ENCODE data around the gene SGPP2.
"Not testable (repeated sequence)": the region's sequence is repeated elsewhere in the genome, so short reads cannot be mapped to it uniquely, and the experiment has no call there.

SGPP2 gene

GRCh38 chr2:222427646-222428301, 3.4 kb downstream of the SGPP2 start:
- DNase-seq = no peak

GRCh38 chr2:222430071-222430470, 5.7 kb downstream of the SGPP2 start:
- no peak for DNase-seq

DNA sequence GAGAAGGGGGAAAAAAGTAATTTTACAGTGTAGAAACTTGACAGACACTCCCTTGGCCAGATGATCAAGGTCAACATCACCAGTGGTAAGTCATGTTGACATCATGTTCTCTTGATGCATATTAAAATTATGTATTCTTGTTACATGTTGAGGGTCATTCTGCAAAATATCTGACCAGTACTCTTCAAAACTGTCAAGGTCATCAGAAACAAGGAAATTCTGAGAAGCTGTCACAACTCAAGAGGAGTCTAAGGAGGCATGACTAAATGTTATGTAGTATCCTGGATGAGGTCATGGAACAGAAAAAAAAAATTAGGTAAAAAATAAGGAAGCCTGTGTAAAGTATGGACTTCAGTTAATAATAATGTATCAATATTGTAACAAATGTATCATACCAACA, 6.3 kb downstream of the SGPP2 start:
- DNase-seq = no peak

- DNase-seq = no peak
Measured at GRCh38 chr2:222431869-222432268, 7.5 kb downstream of the SGPP2 start.

DNA sequence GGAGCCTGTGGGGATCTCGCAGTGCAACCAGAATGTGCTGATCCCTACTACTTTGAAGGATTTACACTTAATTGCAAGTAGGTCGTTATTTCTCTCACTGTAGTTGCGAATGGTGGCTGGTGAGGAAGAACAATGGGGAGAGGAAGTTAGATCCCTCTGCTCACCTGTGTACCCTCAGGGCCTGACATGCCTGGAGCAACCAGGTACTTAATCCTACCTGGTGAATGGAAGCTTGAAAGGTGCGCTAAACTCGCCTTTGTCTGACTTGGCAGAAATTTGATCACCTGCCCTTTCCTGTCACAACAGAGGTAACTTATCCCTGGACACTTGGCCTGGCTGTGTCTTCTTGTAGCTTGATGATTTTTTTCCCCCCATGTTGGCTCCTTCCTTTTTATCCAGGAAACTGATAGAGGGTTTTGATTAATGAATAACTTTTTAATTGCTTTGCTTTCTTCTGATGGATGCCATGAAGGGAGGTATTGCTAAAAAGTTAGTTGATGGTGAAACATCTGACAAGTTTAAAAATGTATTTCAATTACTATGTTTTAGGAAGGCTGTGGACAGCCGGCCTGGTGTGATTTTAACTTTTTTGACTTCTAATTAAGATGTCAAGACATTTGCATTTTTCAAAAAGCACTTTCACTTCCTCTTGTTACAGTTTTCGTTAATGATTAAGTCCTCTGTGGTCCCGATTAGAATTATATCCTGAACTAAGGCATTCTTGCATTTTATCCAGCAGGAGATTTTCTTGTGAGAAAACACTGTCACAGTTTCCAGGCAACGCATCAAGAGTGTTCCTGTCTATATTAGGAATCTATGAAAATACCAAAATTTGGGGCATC, 9.2 kb downstream of the SGPP2 start:
- DNase-seq = no peak

GRCh38 chr2:222434204-222434603, 9.9 kb downstream of the SGPP2 start:
- DNase-seq = no peak

GRCh38 chr2:222435400-222436039, 11.2 kb downstream of the SGPP2 start:
- not testable (repeated sequence) for DNase-seq

DNA sequence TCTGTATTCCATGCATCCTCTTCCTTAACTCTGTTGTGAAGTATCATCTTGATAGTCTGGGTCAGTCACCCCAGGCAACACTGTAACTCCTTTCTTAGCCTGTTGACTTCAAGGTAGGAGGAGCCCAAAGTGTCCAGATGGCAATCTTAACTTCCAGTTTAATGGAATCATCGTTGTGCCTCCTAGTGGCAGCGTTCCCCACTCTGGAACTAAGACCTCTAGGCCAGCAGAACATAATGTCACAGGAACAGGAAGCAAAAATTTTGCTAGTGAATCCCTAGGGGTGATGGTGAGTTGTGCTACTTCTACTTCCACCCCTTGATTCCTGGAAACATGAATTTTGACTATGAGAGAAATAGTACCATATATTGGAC, 11.7 kb downstream of the SGPP2 start:
- DNase-seq = no peak

GRCh38 chr2:222439692-222440091, 15.3 kb downstream of the SGPP2 start:
- no peak for DNase-seq

DNA sequence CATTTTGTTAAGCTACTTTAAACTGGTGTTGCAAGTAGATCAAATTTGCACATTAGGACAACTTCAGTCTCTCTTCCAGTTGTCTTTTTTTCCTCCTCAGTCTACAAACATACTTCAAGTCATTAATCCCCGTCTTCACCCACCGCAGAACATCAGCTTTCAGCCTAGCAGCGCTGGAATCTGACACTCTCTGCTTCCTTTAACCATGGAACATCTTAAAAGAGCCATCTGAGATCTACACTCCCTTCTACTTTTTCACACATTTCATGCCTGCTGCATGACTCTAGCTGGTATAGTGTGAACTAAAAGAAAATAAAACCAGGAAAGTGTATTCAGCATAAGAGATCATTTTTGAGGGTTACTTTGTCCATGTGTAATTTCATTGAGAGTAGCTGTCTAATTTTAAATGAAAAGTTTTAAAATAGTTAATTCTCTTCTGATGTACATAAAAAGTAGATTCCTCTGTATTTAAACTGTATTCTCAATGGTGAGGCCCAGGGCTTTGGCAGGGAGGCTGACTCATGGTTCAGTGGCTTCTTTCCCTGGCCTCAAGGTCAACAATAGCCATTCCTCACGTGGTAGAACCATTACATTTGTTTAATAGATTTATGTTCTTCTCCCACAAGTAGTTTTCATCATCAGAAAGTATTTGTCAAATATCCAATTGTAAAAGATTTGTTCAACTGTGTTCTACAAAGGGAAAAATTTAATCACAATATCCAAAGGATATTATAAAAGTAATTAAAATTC, 16.5 kb downstream of the SGPP2 start:
- DNase-seq = no peak

GRCh38 chr2:222442665-222443064, 18.3 kb downstream of the SGPP2 start:
- no peak for DNase-seq

DNA sequence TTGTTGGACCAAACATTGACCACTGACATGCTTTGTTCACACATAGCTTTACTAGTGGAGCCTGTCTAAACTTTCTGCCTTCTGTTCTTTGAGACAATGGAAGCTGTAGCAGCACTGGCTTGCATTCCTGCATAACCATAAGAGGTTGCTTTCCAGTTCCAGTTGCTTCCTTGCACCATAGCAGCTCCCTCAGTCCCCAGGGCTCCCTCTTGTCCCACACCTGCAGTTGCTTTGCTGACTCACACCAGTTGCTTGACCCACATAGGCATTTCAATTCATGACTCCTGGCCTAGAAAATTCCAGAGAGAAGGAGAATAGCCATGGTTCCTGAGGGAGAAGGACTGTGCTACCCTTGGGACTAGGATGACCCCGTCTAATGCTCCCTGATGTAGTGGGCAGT, 20.9 kb downstream of the SGPP2 start:
- no peak for DNase-seq

GRCh38 chr2:222447131-222447530, 22.8 kb downstream of the SGPP2 start:
- no peak for DNase-seq

DNA sequence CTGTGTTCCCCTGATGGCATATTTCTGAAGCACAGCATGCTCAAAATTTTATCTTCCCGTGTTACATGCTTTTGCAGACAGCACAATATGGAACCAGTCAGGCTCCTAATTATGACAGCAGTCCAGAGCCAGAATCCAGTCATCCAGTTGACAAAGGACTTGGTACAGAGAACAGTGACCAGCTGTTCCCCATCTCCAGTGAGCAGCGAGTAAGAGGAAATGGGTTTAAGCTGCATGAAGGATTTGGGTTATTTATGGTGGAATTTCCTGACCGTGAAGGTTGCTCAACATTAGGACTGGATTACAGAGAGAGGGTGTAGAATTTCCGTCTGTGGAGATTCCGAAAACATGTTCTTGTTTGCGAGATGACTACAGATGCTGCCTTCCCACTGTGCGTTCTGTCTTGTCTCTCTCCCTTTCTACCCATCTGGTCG, 24.4 kb downstream of the SGPP2 start:
- peak; percentile 61 for DNase-seq

DNA sequence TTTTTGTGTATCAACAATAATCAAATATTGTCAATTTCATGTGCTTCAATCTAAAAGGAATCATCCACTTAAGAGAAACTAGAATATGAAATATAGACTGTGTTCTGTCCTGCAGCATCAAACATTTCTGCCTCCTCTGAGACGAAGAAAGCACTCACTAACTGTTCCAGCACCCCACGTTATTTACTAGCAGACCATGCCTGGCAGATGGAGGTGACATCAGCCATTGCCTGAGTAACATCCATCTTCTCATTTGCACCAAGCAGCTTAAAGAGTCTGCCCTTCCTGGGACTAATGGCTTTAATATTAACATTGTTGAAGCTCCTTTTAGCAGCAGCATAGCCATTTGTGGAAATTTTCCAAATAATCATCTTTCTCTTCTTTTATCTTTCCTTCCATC, 25.7 kb downstream of the SGPP2 start:
- DNase-seq = no peak

DNA sequence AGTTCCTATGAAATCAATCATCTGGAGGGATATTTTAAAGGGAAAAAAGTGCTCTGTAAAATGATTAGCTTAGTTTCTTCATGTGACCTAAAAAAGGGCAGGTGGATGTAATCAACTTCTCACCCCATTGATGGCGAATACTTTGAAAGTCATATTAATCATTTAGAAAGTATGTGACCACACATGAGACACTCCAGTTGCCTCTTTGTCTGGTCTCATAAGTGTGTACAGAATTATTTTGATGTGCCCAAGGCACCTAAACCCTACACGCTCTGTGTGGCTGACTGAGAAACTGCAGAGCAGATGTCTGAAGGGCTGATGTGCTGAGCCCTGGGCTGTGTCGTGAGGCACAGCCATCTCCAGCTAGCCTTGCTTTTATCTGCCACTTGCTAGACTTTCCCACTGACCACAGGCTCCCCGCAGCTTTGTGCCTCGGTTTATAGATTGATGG, 26.9 kb downstream of the SGPP2 start:
- DNase-seq = no peak

DNA sequence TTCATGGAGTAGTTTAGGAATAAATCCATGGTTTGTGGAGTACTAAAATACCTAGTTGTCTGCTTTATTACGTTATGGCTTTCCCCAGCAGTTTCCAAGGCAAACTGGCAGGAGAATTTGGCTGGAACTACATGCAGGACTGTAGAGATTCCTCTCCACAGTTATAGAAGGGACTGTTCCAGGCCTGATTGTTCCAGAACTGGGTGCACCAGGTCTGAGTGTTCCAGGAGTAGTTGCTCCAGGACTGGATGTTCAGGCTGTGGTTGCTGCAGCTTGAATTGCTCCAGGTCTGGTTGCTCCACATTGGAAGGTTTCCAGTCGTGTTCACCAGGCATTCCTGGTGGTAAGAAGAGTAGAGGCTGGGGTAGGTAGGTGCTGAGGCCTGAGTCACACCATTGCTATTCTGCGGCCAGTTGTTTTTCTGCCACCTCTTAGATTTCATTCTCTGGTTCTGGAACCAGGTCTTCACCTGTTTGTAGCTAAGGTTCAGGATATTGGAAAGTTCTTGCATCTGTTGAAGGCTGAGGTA, 28.1 kb downstream of the SGPP2 start:
- DNase-seq = no peak

GRCh38 chr2:222456479-222457077, 32.2 kb downstream of the SGPP2 start:
- DNase-seq = no peak

- DNase-seq = no peak
Measured at GRCh38 chr2:222459983-222460382, 35.6 kb downstream of the SGPP2 start.

DNA sequence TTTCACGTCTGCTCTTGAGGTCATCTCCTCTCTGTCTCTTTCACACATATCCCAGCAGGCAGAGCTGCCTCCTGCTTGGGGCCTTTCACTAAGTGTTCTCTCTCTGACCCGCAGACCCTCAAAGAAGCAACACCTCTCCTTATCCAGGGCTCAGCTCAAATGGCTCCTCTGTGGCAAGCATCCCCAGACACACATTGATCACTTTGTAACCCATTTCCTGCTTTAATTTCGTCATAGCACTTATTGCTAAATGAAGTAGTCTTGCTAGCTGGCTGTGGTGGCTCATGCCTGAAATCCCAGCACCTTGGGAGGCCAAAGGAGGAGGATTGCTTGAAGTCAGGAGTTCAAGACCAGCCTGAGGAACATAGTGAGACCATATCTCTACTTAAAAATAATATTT, 41.4 kb downstream of the SGPP2 start:
- no peak for DNase-seq

- DNase-seq = no peak
Measured at GRCh38 chr2:222468346-222468745, 44.0 kb downstream of the SGPP2 start.

DNA sequence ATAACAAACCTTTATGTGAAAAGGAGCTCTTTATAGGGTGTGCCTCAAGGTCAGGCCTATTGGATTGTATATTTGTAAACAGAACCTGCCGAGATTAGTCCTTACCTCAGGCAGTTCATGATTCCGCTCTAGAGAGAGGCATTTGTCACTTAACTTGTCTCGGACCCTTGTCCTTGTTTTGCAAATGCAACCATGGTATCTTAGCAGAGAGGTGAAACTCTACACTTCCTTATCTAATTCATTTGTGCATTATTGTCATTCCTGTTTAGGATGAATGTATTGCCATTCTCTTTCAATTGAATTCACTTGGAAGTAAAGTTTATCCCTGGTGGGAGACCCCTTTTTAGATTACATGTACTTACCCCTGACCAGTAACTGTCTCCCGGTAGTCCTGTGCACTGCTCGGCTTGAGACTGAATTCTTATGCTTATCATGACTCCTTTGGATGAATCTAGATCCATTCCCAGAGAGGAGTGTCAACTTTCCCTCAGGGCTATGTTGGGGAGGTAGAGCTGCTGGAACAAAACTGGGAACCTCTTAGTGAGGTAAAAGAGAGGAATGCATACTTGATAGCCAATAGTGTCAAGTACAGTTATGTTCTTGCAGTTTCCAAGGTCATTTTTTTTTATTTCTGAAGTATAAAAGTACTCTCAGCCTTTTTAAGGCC, 46.6 kb downstream of the SGPP2 start:
- DNase-seq = no peak
